Hepatic stellate cell (primary cell): ENCODE results near the gene CARD11.

Experiments
- DNase-seq: peaks from one replicate; pipeline ENCODE4 v3.0.0; 2011; ENCODE audit warnings: low spot score

The CARD11 gene

GRCh38 chr7:2905027-2905426 lies 138.6 kb downstream of the CARD11 start:
- no peak for DNase-seq

- no peak for DNase-seq
These were observed 139.5 kb downstream of the CARD11 start for GRCh38 chr7:2904202-2904601.

GRCh38 chr7:2903682-2904162 lies 139.9 kb downstream of the CARD11 start:
- DNase-seq = no peak

- DNase-seq = no peak
These were observed 146.6 kb downstream of the CARD11 start for GRCh38 chr7:2897023-2897422.

- no peak for DNase-seq
These were observed 147.5 kb downstream of the CARD11 start for GRCh38 chr7:2896131-2896530.

GRCh38 chr7:2894118-2894940 lies 149.3 kb downstream of the CARD11 start:
- no peak for DNase-seq

GRCh38 chr7:2893411-2893861 lies 150.2 kb downstream of the CARD11 start:
- DNase-seq = no peak

GRCh38 chr7:2892549-2892948 lies 151.1 kb downstream of the CARD11 start:
- no peak for DNase-seq

GRCh38 chr7:2887816-2888215 lies 155.9 kb downstream of the CARD11 start:
- DNase-seq = no peak

GRCh38 chr7:2886900-2887299 lies 156.8 kb downstream of the CARD11 start:
- peak; percentile 84 for DNase-seq

GRCh38 chr7:2886391-2886790 lies 157.3 kb downstream of the CARD11 start:
- DNase-seq = no peak

GRCh38 chr7:2884161-2884560 lies 159.5 kb downstream of the CARD11 start:
- no peak for DNase-seq

GRCh38 chr7:2883101-2883500 lies 160.6 kb downstream of the CARD11 start:
- DNase-seq = no peak

GRCh38 chr7:2882111-2882510 lies 161.6 kb downstream of the CARD11 start:
- no peak for DNase-seq

- no peak for DNase-seq
These were observed 162.7 kb downstream of the CARD11 start for GRCh38 chr7:2880874-2881533.

GRCh38 chr7:2880051-2880450 lies 163.6 kb downstream of the CARD11 start:
- no peak for DNase-seq

GRCh38 chr7:2879354-2879753 lies 164.3 kb downstream of the CARD11 start:
- DNase-seq = no peak

GRCh38 chr7:2878306-2878705 lies 165.4 kb downstream of the CARD11 start:
- DNase-seq = no peak

- DNase-seq = no peak
These were observed 167.5 kb downstream of the CARD11 start for GRCh38 chr7:2876031-2876731.

GRCh38 chr7:2873686-2874551 lies 169.7 kb downstream of the CARD11 start:
- DNase-seq = peak; percentile 93

- no peak for DNase-seq
These were observed 170.5 kb downstream of the CARD11 start for GRCh38 chr7:2873146-2873545.
